ENCODE results near the gene RGS12.

DNA sequence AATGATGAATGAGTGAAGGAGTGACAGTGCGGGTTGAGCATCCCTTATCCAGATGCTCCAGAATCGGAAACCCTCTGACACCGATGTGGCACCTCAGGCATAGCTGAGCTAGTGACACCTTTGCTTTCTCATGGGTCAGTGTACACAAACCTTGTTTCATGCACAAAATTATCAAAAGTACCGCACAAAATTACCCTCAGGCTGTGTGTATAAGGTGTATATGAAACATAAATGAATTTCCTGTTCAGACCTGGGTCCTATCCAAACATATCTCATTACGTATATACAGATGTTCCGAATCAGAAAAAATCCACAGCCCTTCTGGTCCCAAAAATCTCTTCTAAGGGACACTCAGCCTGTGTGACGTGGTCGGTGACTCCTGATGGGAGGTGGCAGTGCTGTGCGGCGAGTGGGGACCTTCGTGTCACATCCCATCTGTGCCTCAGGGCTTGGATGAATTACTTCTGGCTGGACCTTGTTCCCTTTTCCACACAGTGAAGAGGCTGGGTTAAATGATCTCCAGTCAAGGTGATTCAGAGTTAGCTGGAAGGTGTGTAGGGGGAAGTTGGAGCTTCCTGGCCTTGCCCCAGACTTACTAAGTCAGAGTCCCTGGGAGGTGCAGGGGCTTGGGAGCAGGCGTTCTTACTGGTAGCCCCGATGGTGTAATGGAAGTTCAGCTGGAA is 18.8 kb downstream of the RGS12 start:
- no peak for TF ChIP-seq CTCF (IDR thresholded peaks at IDR 0.05; ENCODE audit: low read length)
- no peak for TF ChIP-seq EZH2 (IDR thresholded peaks at IDR 0.05; ENCODE audit: borderline replicate concordance, low read length)

Measured in OCI-LY1 (cell line).